ENCODE results near the gene LAG3.

Gene LAG3

GRCh38 chr12:6824901-6825381, 52.6 kb downstream of the LAG3 start:
- TF ChIP-seq, protein P1, sequence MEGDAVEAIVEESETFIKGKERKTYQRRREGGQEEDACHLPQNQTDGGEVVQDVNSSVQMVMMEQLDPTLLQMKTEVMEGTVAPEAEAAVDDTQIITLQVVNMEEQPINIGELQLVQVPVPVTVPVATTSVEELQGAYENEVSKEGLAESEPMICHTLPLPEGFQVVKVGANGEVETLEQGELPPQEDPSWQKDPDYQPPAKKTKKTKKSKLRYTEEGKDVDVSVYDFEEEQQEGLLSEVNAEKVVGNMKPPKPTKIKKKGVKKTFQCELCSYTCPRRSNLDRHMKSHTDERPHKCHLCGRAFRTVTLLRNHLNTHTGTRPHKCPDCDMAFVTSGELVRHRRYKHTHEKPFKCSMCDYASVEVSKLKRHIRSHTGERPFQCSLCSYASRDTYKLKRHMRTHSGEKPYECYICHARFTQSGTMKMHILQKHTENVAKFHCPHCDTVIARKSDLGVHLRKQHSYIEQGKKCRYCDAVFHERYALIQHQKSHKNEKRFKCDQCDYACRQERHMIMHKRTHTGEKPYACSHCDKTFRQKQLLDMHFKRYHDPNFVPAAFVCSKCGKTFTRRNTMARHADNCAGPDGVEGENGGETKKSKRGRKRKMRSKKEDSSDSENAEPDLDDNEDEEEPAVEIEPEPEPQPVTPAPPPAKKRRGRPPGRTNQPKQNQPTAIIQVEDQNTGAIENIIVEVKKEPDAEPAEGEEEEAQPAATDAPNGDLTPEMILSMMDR (IDR thresholded peaks at IDR 0.05; ENCODE audit: low read depth, low read length): no peak

GRCh38 chr12:6825398-6826124, 53.2 kb downstream of the LAG3 start:
- peak overlapping the region; percentile 23; the same call in 1 of the 2 replicates for H3K4me3 ChIP-seq (ENCODE audit: low read depth, low read length)
- H3K9me3 ChIP-seq: no peaks in the 10 kb centered on the region
- peaks cover 9% of the 10 kb centered on the region for H3K36me3 ChIP-seq
- no peaks in the 10 kb centered on the region for H3K27me3 ChIP-seq
- DNase-seq: peak; percentile 89
- TF ChIP-seq, protein P1 (IDR thresholded peaks at IDR 0.05; ENCODE audit: low read depth, low read length): peak; percentile 96
- H3K4me1 ChIP-seq: peaks cover 16% of the 10 kb centered on the region

More at GRCh38 chr12:6824901-6825381, 52.6 kb downstream of the LAG3 start:
- H3K4me3 ChIP-seq (ENCODE audit: low read depth, low read length): no peak overlapping the region
- DNase-seq: no peak
- H3K36me3 ChIP-seq: peaks cover 4% of the 10 kb centered on the region; the same call in 1 of the 2 replicates
- no peaks in the 10 kb centered on the region for H3K27me3 ChIP-seq
- H3K9me3 ChIP-seq: no peaks in the 10 kb centered on the region
- H3K4me1 ChIP-seq: peaks cover 23% of the 10 kb centered on the region

DNA sequence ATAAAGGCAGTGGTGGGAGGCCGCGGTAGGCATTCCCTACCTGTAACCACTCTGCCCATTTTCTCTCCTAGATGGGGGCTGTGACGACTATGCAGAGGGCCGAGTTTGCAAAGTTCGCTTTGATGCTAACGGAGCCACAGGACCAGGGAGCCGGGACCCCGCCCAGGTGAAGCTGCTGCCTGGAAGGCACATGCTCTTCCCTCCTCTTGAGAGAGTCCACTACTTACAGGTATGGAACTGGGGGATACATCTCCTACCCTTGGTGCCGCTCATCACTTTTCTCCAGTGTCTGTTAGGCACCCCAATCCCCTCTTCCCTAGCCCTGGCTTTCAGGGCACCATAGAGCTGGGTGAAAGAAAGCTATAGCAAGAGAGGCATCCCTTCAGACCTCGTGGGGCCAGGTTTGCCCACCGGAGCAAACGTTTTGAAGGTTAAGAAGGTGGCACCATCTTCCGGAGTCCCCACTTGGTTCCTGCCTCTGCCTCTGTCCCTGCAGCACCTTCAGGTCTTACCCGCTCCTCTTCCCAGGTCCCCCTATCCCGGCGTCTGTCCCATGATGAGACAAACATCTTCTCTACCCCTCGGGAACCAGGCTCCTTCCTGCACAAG, 53.9 kb downstream of the LAG3 start:
- H3K4me1 ChIP-seq: peaks cover 10% of the 10 kb centered on the region
- DNase-seq: no peak
- no peaks in the 10 kb centered on the region for H3K27me3 ChIP-seq
- TF ChIP-seq, protein P1 (IDR thresholded peaks at IDR 0.05; ENCODE audit: low read depth, low read length): no peak
- H3K4me3 ChIP-seq (ENCODE audit: low read depth, low read length): no peak overlapping the region
- H3K36me3 ChIP-seq: peaks cover 16% of the 10 kb centered on the region
- H3K9me3 ChIP-seq: no peaks in the 10 kb centered on the region

- no peak for DNase-seq
- Histone ChIP-seq H3K4me3 (ENCODE audit: low read depth, low read length) (no peak overlapping the region), H3K36me3 (peaks cover 22% of the 10 kb centered on the region), H3K27me3 (no peaks in the 10 kb centered on the region), H3K4me1 (peaks cover 10% of the 10 kb centered on the region), H3K9me3 (no peaks in the 10 kb centered on the region)
- TF ChIP-seq, protein P1 (IDR thresholded peaks at IDR 0.05; ENCODE audit: low read depth, low read length): no peak
Measured at GRCh38 chr12:6826734-6827436, 54.6 kb downstream of the LAG3 start.

DNA sequence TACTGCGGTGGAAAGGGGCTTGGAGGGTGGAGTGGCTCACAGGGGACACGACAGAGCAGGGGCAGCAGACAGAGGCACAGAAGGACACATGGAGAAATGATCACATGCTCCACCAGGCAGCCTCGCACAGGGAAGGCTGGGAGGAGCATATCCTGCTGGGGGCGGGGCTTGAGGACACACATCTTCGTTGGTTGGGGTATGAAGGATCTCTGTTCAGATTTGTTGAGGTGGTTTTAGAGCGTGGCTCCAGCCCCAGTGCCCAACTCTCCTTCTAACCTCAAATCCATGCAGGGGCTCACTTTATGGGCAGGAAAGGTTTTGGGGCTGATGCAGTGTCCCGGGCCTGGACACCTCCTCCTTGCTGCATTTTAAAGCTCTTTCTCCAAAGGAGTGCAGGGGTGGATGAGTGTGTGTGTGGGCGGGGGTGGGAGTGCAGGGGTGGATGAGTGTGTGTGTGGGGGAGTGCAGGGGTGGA, 55.2 kb downstream of the LAG3 start:
- H3K4me3 ChIP-seq (ENCODE audit: low read depth, low read length): peak overlapping the region; percentile 42
- H3K9me3 ChIP-seq: no peaks in the 10 kb centered on the region
- DNase-seq: peak; percentile 96
- H3K4me1 ChIP-seq: peaks cover 10% of the 10 kb centered on the region
- peaks cover 28% of the 10 kb centered on the region for H3K36me3 ChIP-seq
- TF ChIP-seq, protein P1 (IDR thresholded peaks at IDR 0.05; ENCODE audit: low read depth, low read length): no peak
- H3K27me3 ChIP-seq: no peaks in the 10 kb centered on the region
